Testis (tissue), 2 donors: Measurements from ENCODE around the gene EFCAB14.

Source experiments
- CTCF ChIP-seq, 3 experiments: fragments of 450-650 bp in 2 of 3; fragments of 200-600 bp in 1 of 3; sonication (generic) in 1 of 3; IDR thresholded peaks; one replicate each; pipeline ENCODE4 v1.5.1; 2016 to 2019; ENCODE audit warnings: antibody characterized with exemption in 3 of 3, mild to moderate bottlenecking in 2 of 3, moderate library complexity in 1 of 3
- POLR2A ChIP-seq: fragments of 450-650 bp; IDR thresholded peaks from one replicate; pipeline ENCODE4 v1.6.1; 2017; ENCODE audit warnings: antibody characterized with exemption, mild to moderate bottlenecking, moderate library complexity

GRCh38 chr1:46697053-46697452, 21.9 kb downstream of the EFCAB14 start:
- TF ChIP-seq CTCF (IDR thresholded peaks at IDR 0.05) (no peak), POLR2A (no peak)
